Neural cell (in vitro differentiated cells): ENCODE data around the gene RNF223. TPM values are rescaled to one million over a fixed set of nuclear protein-coding genes. Genes with fewer than 3 reads are reported as not detected.

ENCODE experiments used
- H2AFZ ChIP-seq: fragments of 200-600, 300-800 bp; sonication (generic), shearing (Covaris generic); 2 replicates; pipeline ENCODE4 v1.6.0; 2014; ENCODE audit warnings: low read depth, mild to moderate bottlenecking, antibody characterized with exemption, low read length, moderate library complexity
- H3F3A ChIP-seq: fragments of 200-600 bp; shearing (Covaris generic); 2 replicates; pipeline ENCODE4 v1.6.1; 2016; ENCODE audit warnings: mild to moderate bottlenecking, moderate library complexity, mixed read lengths, antibody characterized with exemption, low read length; ENCODE audit not compliant: insufficient read depth, poor library complexity, severe bottlenecking
- H3K27ac ChIP-seq: fragments of 200-600, 300-800 bp; sonication (generic), shearing (Covaris generic); 2 replicates; pipeline ENCODE4 v1.5.1; 2014; ENCODE audit warnings: mild to moderate bottlenecking, low read length, moderate library complexity
- H3K27me3 ChIP-seq: fragments of 300-800, 200-600 bp; sonication (generic), shearing (Covaris generic); 2 replicates; pipeline ENCODE4 v1.6.0; 2014; ENCODE audit warnings: mild to moderate bottlenecking, low read depth, low read length, moderate library complexity; ENCODE audit not compliant: insufficient read depth
- H3K36me3 ChIP-seq: fragments of 300-800, 200-600 bp; sonication (generic), shearing (Covaris generic); 2 replicates; pipeline ENCODE4 v1.5.1; 2014; ENCODE audit warnings: mild to moderate bottlenecking, antibody characterized with exemption, low read length, moderate library complexity; ENCODE audit not compliant: insufficient read depth
- H3K4me2 ChIP-seq: fragments of 300-800, 200-600 bp; sonication (generic), shearing (Covaris generic); 2 replicates; pipeline ENCODE4 v1.6.0; 2014; ENCODE audit warnings: mild to moderate bottlenecking, low read length
- H3K4me3 ChIP-seq: fragments of 300-800, 200-600 bp; sonication (generic), shearing (Covaris generic); 2 replicates; pipeline ENCODE4 v1.5.1; 2014; ENCODE audit warnings: mild to moderate bottlenecking, low read length, moderate library complexity
- H3K79me2 ChIP-seq: fragments of 200-600 bp; shearing (Covaris generic); replicated peaks from 2 replicates; pipeline ENCODE4 v1.6.0; 2014; ENCODE audit warnings: mild to moderate bottlenecking, low read length, moderate library complexity; ENCODE audit not compliant: insufficient read depth
- H3K9ac ChIP-seq: fragments of 300-800, 200-600 bp; sonication (generic), shearing (Covaris generic); 2 replicates; pipeline ENCODE4 v1.6.1; 2016; ENCODE audit warnings: mild to moderate bottlenecking, low read length, mixed read lengths
- H3K9me2 ChIP-seq: fragments of 200-600 bp; shearing (Covaris generic); 2 replicates; pipeline ENCODE4 v1.6.1; 2016; ENCODE audit warnings: mild to moderate bottlenecking, low read length, mixed read lengths; ENCODE audit not compliant: insufficient read depth
- H3K9me3 ChIP-seq: fragments of 200-600, 300-800 bp; sonication (generic), shearing (Covaris generic); 2 replicates; pipeline ENCODE4 v1.6.1; 2016; ENCODE audit warnings: mild to moderate bottlenecking, mixed run types, low read length, moderate library complexity, mixed read lengths
- H4K20me1 ChIP-seq: fragments of 200-600 bp; shearing (Covaris generic); 2 replicates; pipeline ENCODE4 v1.6.1; 2016; ENCODE audit warnings: mild to moderate bottlenecking, mixed run types; ENCODE audit not compliant: insufficient read depth
- EP300 ChIP-seq: fragments of 450-650 bp; conservative IDR thresholded peaks from 2 replicates; pipeline ENCODE4 v1.6.1; 2014; ENCODE audit warnings: antibody characterized with exemption, mild to moderate bottlenecking, moderate library complexity; ENCODE audit not compliant: poor library complexity, severe bottlenecking
- EZH2 ChIP-seq: fragments of 200-600, 300-800 bp; shearing (Covaris generic), sonication (generic); IDR thresholded peaks from 2 replicates; pipeline ENCODE4 v1.6.1; 2014; ENCODE audit warnings: antibody characterized with exemption, low read length, borderline replicate concordance, mild to moderate bottlenecking; ENCODE audit not compliant: insufficient read depth, poor library complexity, severe bottlenecking
- MXI1 ChIP-seq: fragments of 450-650 bp; conservative IDR thresholded peaks from 2 replicates; pipeline ENCODE4 v1.6.1; 2014; ENCODE audit warnings: antibody characterized with exemption, mild to moderate bottlenecking; ENCODE audit not compliant: poor library complexity, severe bottlenecking
- POLR2AphosphoS5 ChIP-seq: IDR thresholded peaks from 2 replicates; pipeline ENCODE4 v1.6.1; 2012
- RAD21 ChIP-seq: fragments of 450-650 bp; conservative IDR thresholded peaks from 2 replicates; pipeline ENCODE4 v1.6.1; 2014; ENCODE audit warnings: antibody characterized with exemption, mild to moderate bottlenecking, moderate library complexity
- REST ChIP-seq: IDR thresholded peaks from 2 replicates; pipeline ENCODE4 v1.6.1; 2012; ENCODE audit warnings: borderline replicate concordance
- SMC3 ChIP-seq: fragments of 450-650 bp; conservative IDR thresholded peaks from 2 replicates; pipeline ENCODE4 v1.6.1; 2014; ENCODE audit warnings: antibody characterized with exemption, mild to moderate bottlenecking, moderate library complexity; ENCODE audit not compliant: poor library complexity
- TAF1 ChIP-seq: IDR thresholded peaks from 2 replicates; pipeline ENCODE4 v1.6.1; 2012; ENCODE audit warnings: low read depth
- polyA plus RNA-seq: library from polyadenylated mRNA; depleted of rRNA; stranded (reverse); fragments of >200 nt; gene quantifications from 2 replicates; pipeline ENCODE4 v1.2.3, GENCODE V29; 2014
- TF ChIP-seq, protein P1 (sequence below): fragments of 450-650 bp; IDR thresholded peaks from 2 replicates; pipeline ENCODE4 v1.5.1; 2014; ENCODE audit warnings: antibody characterized with exemption, mild to moderate bottlenecking, moderate library complexity; ENCODE audit not compliant: poor library complexity, severe bottlenecking

Gene RNF223
- polyA plus RNA-seq, 1 donor from 2014 or later = not detected

DNA sequence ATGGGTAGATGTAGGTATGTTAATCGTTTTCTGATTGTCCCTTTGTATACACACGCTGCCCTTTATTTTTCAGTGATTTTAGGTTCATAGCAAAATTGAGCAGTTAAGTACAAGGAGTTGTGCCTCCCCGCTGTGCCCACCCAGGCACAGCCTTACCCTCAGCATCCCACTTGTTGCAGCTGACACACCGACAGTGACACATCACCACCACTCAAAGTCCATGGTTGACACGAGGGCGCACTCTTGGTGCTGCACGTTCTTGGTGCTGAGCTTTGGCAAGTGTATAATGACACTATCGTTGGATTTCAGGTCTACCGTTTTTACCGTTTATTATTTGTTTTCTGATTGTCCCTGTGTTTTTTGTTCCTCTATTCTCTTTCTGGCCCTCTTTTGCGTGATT lies 26.2 kb upstream of the RNF223 start:
- H2AFZ ChIP-seq = no peak overlapping the region
- H3K27ac ChIP-seq = no peak overlapping the region
- H3K9me2 ChIP-seq = no peaks in the 10 kb centered on the region
- H3K79me2 ChIP-seq = no peaks in the 10 kb centered on the region
- TF ChIP-seq EP300 (no peak), MXI1 (no peak), TAF1 (no peak), REST (no peak), EZH2 (no peak), RAD21 (no peak), POLR2AphosphoS5 (no peak), SMC3 (no peak)
- TF ChIP-seq, protein P1, sequence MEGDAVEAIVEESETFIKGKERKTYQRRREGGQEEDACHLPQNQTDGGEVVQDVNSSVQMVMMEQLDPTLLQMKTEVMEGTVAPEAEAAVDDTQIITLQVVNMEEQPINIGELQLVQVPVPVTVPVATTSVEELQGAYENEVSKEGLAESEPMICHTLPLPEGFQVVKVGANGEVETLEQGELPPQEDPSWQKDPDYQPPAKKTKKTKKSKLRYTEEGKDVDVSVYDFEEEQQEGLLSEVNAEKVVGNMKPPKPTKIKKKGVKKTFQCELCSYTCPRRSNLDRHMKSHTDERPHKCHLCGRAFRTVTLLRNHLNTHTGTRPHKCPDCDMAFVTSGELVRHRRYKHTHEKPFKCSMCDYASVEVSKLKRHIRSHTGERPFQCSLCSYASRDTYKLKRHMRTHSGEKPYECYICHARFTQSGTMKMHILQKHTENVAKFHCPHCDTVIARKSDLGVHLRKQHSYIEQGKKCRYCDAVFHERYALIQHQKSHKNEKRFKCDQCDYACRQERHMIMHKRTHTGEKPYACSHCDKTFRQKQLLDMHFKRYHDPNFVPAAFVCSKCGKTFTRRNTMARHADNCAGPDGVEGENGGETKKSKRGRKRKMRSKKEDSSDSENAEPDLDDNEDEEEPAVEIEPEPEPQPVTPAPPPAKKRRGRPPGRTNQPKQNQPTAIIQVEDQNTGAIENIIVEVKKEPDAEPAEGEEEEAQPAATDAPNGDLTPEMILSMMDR = no peak
- H3K36me3 ChIP-seq = no peaks in the 10 kb centered on the region
- no peaks in the 10 kb centered on the region for H3K27me3 ChIP-seq
- no peak overlapping the region for H3K9ac ChIP-seq
- no peaks in the 10 kb centered on the region for H4K20me1 ChIP-seq
- no peaks in the 10 kb centered on the region for H3K9me3 ChIP-seq
- no peak overlapping the region for H3K4me2 ChIP-seq
- no peaks in the 10 kb centered on the region for H3F3A ChIP-seq
- no peak overlapping the region for H3K4me3 ChIP-seq

DNA sequence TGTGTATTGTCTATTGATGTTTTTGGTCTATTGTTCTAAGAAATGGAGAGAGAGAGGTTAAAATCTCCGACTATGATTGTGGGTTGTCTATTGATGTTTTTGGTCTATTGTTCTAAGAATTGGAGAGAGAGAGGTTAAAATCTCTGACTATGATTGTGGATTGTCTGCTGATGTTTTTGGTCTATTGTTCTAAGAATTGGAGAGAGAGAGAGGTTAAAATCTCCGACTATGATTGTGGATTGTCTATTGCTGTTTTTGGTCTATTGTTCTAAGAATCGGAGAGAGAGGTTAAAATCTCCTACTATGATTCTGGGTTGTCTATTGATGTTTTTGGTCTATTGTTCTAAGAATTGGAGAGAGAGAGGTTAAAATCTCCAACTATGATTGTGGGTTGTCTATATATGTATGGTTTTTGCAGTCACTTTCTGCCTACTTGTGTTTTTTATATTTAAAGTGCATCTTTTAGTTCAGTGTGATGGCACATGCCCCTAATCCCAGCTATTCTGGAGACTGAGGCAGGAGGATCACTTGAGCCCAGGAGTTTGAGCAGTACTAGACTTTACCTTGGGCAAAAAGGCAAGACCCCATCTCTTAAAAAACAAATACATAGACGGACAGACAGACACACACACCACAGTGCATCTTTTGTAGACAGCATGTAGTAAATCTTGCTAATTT lies 25.5 kb upstream of the RNF223 start:
- H3K27ac ChIP-seq = no peak overlapping the region
- H3K36me3 ChIP-seq = no peaks in the 10 kb centered on the region
- H3K9me3 ChIP-seq = no peaks in the 10 kb centered on the region
- H4K20me1 ChIP-seq = no peaks in the 10 kb centered on the region
- no peak overlapping the region for H3K4me2 ChIP-seq
- no peak overlapping the region for H3K4me3 ChIP-seq
- no peaks in the 10 kb centered on the region for H3F3A ChIP-seq
- H3K9ac ChIP-seq = no peak overlapping the region
- no peaks in the 10 kb centered on the region for H3K9me2 ChIP-seq
- H3K27me3 ChIP-seq = no peaks in the 10 kb centered on the region
- TF ChIP-seq EZH2 (no peak), EP300 (no peak), POLR2AphosphoS5 (no peak), REST (no peak), RAD21 (no peak), MXI1 (no peak)
- H3K79me2 ChIP-seq = no peaks in the 10 kb centered on the region
- no peak overlapping the region for H2AFZ ChIP-seq
